Endodermal cell (in vitro differentiated cells): ENCODE results near the gene R3HDM4. TPM values are rescaled to one million over a fixed set of nuclear protein-coding genes. Genes with fewer than 3 reads are reported as not detected.
"Not testable (repeated sequence)": the region's sequence is repeated elsewhere in the genome, so short reads cannot be mapped to it uniquely, and the experiment has no call there.

ENCODE experiments used
- DNase-seq: peaks from one replicate; pipeline ENCODE4 v3.0.0-alpha.2; 2017
- H3K27ac ChIP-seq: 2 replicates; pipeline ENCODE4 v1.5.1; 2013; ENCODE audit warnings: mild to moderate bottlenecking, low read depth, low read length, moderate library complexity
- H3K27me3 ChIP-seq: 2 replicates; pipeline ENCODE4 v1.6.1; 2013; ENCODE audit warnings: mild to moderate bottlenecking, low read length, moderate library complexity; ENCODE audit not compliant: insufficient read depth, control insufficient read depth, poor library complexity, severe bottlenecking
- H3K36me3 ChIP-seq: 2 replicates; pipeline ENCODE4 v1.7.0; 2013; ENCODE audit warnings: mild to moderate bottlenecking, low read length, moderate library complexity; ENCODE audit not compliant: control insufficient read depth, insufficient read depth
- H3K4me1 ChIP-seq: one replicate; pipeline ENCODE4 v1.7.0; 2013; ENCODE audit warnings: low read length; ENCODE audit not compliant: control insufficient read depth, insufficient read depth
- H3K4me3 ChIP-seq: 2 replicates; pipeline ENCODE4 v1.5.1; 2013; ENCODE audit warnings: mild to moderate bottlenecking, low read length, moderate library complexity
- H3K9ac ChIP-seq: 2 replicates; pipeline ENCODE4 v1.6.1; 2013; ENCODE audit warnings: mild to moderate bottlenecking, low read length, moderate library complexity; ENCODE audit not compliant: poor library complexity, severe bottlenecking; ENCODE audit errors: extremely low read depth
- H3K9me3 ChIP-seq: 2 replicates; pipeline ENCODE4 v1.6.1; 2013; ENCODE audit warnings: mild to moderate bottlenecking, low read length, moderate library complexity; ENCODE audit not compliant: control insufficient read depth
- H3K27ac Mint-ChIP-seq: 2 replicates; pipeline ENCODE4 v1.8.0; 2020; ENCODE audit warnings: mixed read lengths
- H3K27me3 Mint-ChIP-seq: 2 replicates; pipeline ENCODE4 v1.8.0; 2021; ENCODE audit warnings: mild to moderate bottlenecking, mixed read lengths; ENCODE audit not compliant: insufficient read depth
- H3K36me3 Mint-ChIP-seq: 2 replicates; pipeline ENCODE4 v1.8.0; 2020; ENCODE audit warnings: low read depth, mixed read lengths
- H3K4me1 Mint-ChIP-seq: 2 replicates; pipeline ENCODE4 v1.8.0; 2020; ENCODE audit warnings: mixed read lengths
- H3K4me3 Mint-ChIP-seq: 2 replicates; pipeline ENCODE4 v1.8.0; 2020; ENCODE audit warnings: mild to moderate bottlenecking, moderate library complexity, mixed read lengths
- H3K9me3 Mint-ChIP-seq: 2 replicates; pipeline ENCODE4 v1.8.0; 2020; ENCODE audit warnings: mild to moderate bottlenecking, mixed read lengths
- WGBS, 2 experiments: methylation state at CpG; one replicate each; pipeline versions ENCODE4 v1.1.5 to v1.1.7; 2013; ENCODE audit warnings: missing lambda C conversion rate in 2 of 2, mixed read lengths in 1 of 2; ENCODE audit not compliant: insufficient coverage in 1 of 2, insufficient read length in 1 of 2; 5-methylcytosine and 5-hydroxymethylcytosine counted together
- total RNA-seq, 2 donors: library from RNA; stranded (reverse); fragmentation: NEBNext Ultra II Directional in 1 of 2; extraction: Animal tissue kit (Norgen Biotek cat#: 25700) in 1 of 2; gene quantifications; 2 replicates in 1 of 2; 3 replicates in 1 of 2; pipeline ENCODE4 v1.2.1, GENCODE V29; 2021
- TF ChIP-seq, protein P1 (sequence below): fragments of 200-600 bp; sonication (generic); conservative IDR thresholded peaks from 2 replicates; pipeline ENCODE4 v1.5.0; 2021; ENCODE audit warnings: antibody characterized with exemption, mild to moderate bottlenecking

R3HDM4 gene
- total RNA-seq, 2 donors from 2014 or later, result 61.1 to 64.7 TPM

GRCh38 chr19:850221-850978, 62.6 kb downstream of the R3HDM4 start:
- WGBS, 2 experiments, result 70 to 77% methylated on average over 5 to 28 of the region's 28 CpGs

DNA sequence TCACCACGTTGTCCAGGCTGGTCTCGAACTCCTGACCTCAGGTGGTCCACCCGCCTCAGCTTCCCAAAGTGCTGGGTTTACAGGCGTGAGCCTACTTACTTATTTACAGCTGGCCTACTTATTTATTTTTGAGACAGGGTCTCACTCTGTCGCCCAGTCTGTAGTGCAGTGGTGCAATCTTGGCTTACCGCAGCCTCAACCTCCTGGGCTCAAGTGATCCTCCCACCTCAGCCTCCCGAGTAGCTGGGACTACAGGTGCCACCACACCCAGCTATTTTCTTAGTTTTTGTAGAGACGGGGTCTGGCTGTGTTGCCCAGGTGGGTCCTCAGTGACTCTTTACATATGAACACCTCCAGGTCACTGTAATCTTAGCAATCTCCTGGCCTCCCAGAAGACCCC, 63.8 kb downstream of the R3HDM4 start:
- not testable (repeated sequence) for H3K4me1 ChIP-seq, H3K27ac Mint-ChIP-seq, H3K36me3 ChIP-seq, H3K4me3 Mint-ChIP-seq, H3K9ac ChIP-seq, H3K4me3 ChIP-seq, H3K9me3 Mint-ChIP-seq, H3K27ac ChIP-seq, H3K9me3 ChIP-seq, H3K4me1 Mint-ChIP-seq, H3K27me3 ChIP-seq, DNase-seq, H3K36me3 Mint-ChIP-seq
- 81 to 90% methylated on average over 6 to 8 of the region's 8 CpGs for WGBS, 2 experiments
- peaks cover 22% of the 10 kb centered on the region for H3K27me3 Mint-ChIP-seq

More at GRCh38 chr19:850221-850978, 62.6 kb downstream of the R3HDM4 start:
- no peaks in the 10 kb centered on the region for H3K36me3 ChIP-seq
- H3K4me3 ChIP-seq, result no peak overlapping the region
- DNase-seq, result peak; percentile 73
- H3K4me1 ChIP-seq, result no peaks in the 10 kb centered on the region
- TF ChIP-seq, protein P1, sequence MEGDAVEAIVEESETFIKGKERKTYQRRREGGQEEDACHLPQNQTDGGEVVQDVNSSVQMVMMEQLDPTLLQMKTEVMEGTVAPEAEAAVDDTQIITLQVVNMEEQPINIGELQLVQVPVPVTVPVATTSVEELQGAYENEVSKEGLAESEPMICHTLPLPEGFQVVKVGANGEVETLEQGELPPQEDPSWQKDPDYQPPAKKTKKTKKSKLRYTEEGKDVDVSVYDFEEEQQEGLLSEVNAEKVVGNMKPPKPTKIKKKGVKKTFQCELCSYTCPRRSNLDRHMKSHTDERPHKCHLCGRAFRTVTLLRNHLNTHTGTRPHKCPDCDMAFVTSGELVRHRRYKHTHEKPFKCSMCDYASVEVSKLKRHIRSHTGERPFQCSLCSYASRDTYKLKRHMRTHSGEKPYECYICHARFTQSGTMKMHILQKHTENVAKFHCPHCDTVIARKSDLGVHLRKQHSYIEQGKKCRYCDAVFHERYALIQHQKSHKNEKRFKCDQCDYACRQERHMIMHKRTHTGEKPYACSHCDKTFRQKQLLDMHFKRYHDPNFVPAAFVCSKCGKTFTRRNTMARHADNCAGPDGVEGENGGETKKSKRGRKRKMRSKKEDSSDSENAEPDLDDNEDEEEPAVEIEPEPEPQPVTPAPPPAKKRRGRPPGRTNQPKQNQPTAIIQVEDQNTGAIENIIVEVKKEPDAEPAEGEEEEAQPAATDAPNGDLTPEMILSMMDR, result no peak
- Mint-ChIP-seq H3K27me3 (peaks cover 12% of the 10 kb centered on the region), H3K27ac (no peak overlapping the region), H3K4me1 (no peaks in the 10 kb centered on the region), H3K36me3 (no peaks in the 10 kb centered on the region), H3K4me3 (no peak overlapping the region), H3K9me3 (no peaks in the 10 kb centered on the region)
- no peaks in the 10 kb centered on the region for H3K27me3 ChIP-seq
- peak overlapping the region; percentile 22 for H3K27ac ChIP-seq
- no peaks in the 10 kb centered on the region for H3K9me3 ChIP-seq
- H3K9ac ChIP-seq, result no peak overlapping the region

- no peak for DNase-seq
- TF ChIP-seq, protein P1, result no peak
- H3K27me3 Mint-ChIP-seq, result peaks cover 28% of the 10 kb centered on the region
- H3K4me1 Mint-ChIP-seq, result no peaks in the 10 kb centered on the region
- Histone ChIP-seq H3K36me3 (no peaks in the 10 kb centered on the region), H3K9ac (no peak overlapping the region), H3K27ac (no peak overlapping the region), H3K4me1 (no peaks in the 10 kb centered on the region), H3K4me3 (no peak overlapping the region), H3K9me3 (no peaks in the 10 kb centered on the region), H3K27me3 (peaks cover 15% of the 10 kb centered on the region)
- no peak overlapping the region for H3K4me3 Mint-ChIP-seq
- WGBS, 2 experiments, result 67 to 75% methylated on average over 10 to 12 of the region's 12 CpGs
- no peak overlapping the region for H3K27ac Mint-ChIP-seq
- no peaks in the 10 kb centered on the region for H3K9me3 Mint-ChIP-seq
- H3K36me3 Mint-ChIP-seq, result no peaks in the 10 kb centered on the region
Measured at GRCh38 chr19:848386-848921, 64.6 kb downstream of the R3HDM4 start.

Other genes starting within 250 kb of the R3HDM4 start
- 10 to 100 TPM in 1 of 2 donors, 1 to 10 TPM in 1; 9.8 to 14.1 TPM for gene FSTL3, start 236.8 kb downstream of the R3HDM4 start, total RNA-seq
- gene PRSS57, start 217.8 kb downstream of the R3HDM4 start, total RNA-seq, result not detected
- 10 to 100 TPM; 32.9 to 40.8 TPM for gene PALM, start 204.3 kb downstream of the R3HDM4 start, total RNA-seq
- under 1 TPM in 1 of 2 donors, not detected in 1; 0.11 TPM for gene MISP, start 162.1 kb downstream of the R3HDM4 start, total RNA-seq
- 100 to 1,000 TPM; 647 to 694 TPM for gene PTBP1, start 115.8 kb downstream of the R3HDM4 start, total RNA-seq
- 100 to 1,000 TPM; 110 to 111 TPM for gene PLPPR3, start 91.3 kb downstream of the R3HDM4 start, total RNA-seq
- 1 to 10 TPM; 2.5 to 3.7 TPM for gene AZU1, start 85.4 kb downstream of the R3HDM4 start, total RNA-seq
- not detected for gene PRTN3, start 72.2 kb downstream of the R3HDM4 start, total RNA-seq
- not detected for gene ELANE, start 60.9 kb downstream of the R3HDM4 start, total RNA-seq
- gene CFD, start 53.6 kb downstream of the R3HDM4 start, total RNA-seq, result 1 to 10 TPM in 1 of 2 donors, under 1 TPM in 1; 0.38 to 1.1 TPM
- gene MED16, start 20.0 kb downstream of the R3HDM4 start, total RNA-seq, result 10 to 100 TPM; 75.8 to 92.4 TPM
- not detected for gene RNU6-9, start 19.7 kb downstream of the R3HDM4 start, total RNA-seq
- gene KISS1R, start 4.1 kb upstream of the R3HDM4 start, total RNA-seq, result under 1 TPM in 1 of 2 donors, not detected in 1; 0.73 TPM
- gene ARID3A, start 12.8 kb upstream of the R3HDM4 start, total RNA-seq, result 100 to 1,000 TPM; 121 to 124 TPM
- gene WDR18, start 71.1 kb upstream of the R3HDM4 start, total RNA-seq, result 10 to 100 TPM; 68.6 to 85.6 TPM
- 1 to 10 TPM; 2.0 TPM for gene GRIN3B, start 87.2 kb upstream of the R3HDM4 start, total RNA-seq
- 100 to 1,000 TPM; 157 to 176 TPM for gene TMEM259, start 107.9 kb upstream of the R3HDM4 start, total RNA-seq
- not detected for gene RNU6-2, start 108.3 kb upstream of the R3HDM4 start, total RNA-seq
- 100 to 1,000 TPM; 426 to 469 TPM for gene CNN2, start 113.4 kb upstream of the R3HDM4 start, total RNA-seq
- gene ABCA7, start 126.9 kb upstream of the R3HDM4 start, total RNA-seq, result 10 to 100 TPM; 67.2 to 68.7 TPM
- 10 to 100 TPM; 14.8 to 17.1 TPM for gene ARHGAP45, start 153.9 kb upstream of the R3HDM4 start, total RNA-seq
- gene POLR2E, start 182.2 kb upstream of the R3HDM4 start, total RNA-seq, result 100 to 1,000 TPM; 225 to 254 TPM
- gene GPX4, start 190.8 kb upstream of the R3HDM4 start, total RNA-seq, result 100 to 1,000 TPM; 331 to 449 TPM